HG03280 (cell line): ENCODE measurements around the gene MAP3K14.

Experiments used
- ATAC-seq: cut with Tn5 transposase; IDR thresholded peaks from one replicate; pipeline ENCODE4 v1.9.1; 2021; ENCODE audit warnings: mild to moderate bottlenecking, moderate library complexity; ENCODE audit not compliant: unreplicated experiment

The MAP3K14 gene

GRCh38 chr17:45238155-45238774 is 78.6 kb downstream of the MAP3K14 start:
- ATAC-seq = no peak

GRCh38 chr17:45237686-45238085 is 79.1 kb downstream of the MAP3K14 start:
- no peak for ATAC-seq

- no peak for ATAC-seq
Observed at GRCh38 chr17:45236282-45236606, 80.6 kb downstream of the MAP3K14 start.

- ATAC-seq = no peak
Observed at GRCh38 chr17:45235416-45236281, 81.2 kb downstream of the MAP3K14 start.

GRCh38 chr17:45234641-45235415 is 82.0 kb downstream of the MAP3K14 start:
- no peak for ATAC-seq

GRCh38 chr17:45233423-45233924 is 83.3 kb downstream of the MAP3K14 start:
- ATAC-seq = no peak

- no peak for ATAC-seq
Observed at GRCh38 chr17:45232514-45233422, 84.1 kb downstream of the MAP3K14 start.

GRCh38 chr17:45231481-45232116 is 85.2 kb downstream of the MAP3K14 start:
- no peak for ATAC-seq

- ATAC-seq = no peak
Observed at GRCh38 chr17:45230787-45231480, 85.9 kb downstream of the MAP3K14 start.

GRCh38 chr17:45230410-45230786 is 86.4 kb downstream of the MAP3K14 start:
- ATAC-seq = no peak

GRCh38 chr17:45229681-45230409 is 87.0 kb downstream of the MAP3K14 start:
- no peak for ATAC-seq

GRCh38 chr17:45228763-45229539 is 87.9 kb downstream of the MAP3K14 start:
- ATAC-seq = peak; percentile 32

GRCh38 chr17:45227926-45228762 is 88.7 kb downstream of the MAP3K14 start:
- ATAC-seq = no peak

- ATAC-seq = no peak
Observed at GRCh38 chr17:45227101-45227925, 89.5 kb downstream of the MAP3K14 start.

- ATAC-seq = no peak
Observed at GRCh38 chr17:45226576-45226975, 90.2 kb downstream of the MAP3K14 start.

GRCh38 chr17:45225964-45226530 is 90.8 kb downstream of the MAP3K14 start:
- ATAC-seq = peak; percentile 48
